ENCODE data around the gene KIF25. TPM values are rescaled to one million over a fixed set of nuclear protein-coding genes. Genes with fewer than 3 reads are reported as not detected.

KIF25 gene
- total and polyA plus RNA-seq, 4 donors = 0.05 TPM; not detected in 3

GRCh38 chr6:168013250-168013915 lies 15.9 kb downstream of the KIF25 start:
- Histone ChIP-seq H3K4me1 (ENCODE audit: control insufficient read depth in 4 of 4, insufficient read depth in 4 of 4, low read length in 3 of 4) (peaks cover 2 to 11% (median 6%) of the 10 kb centered on the region in 4 donors), H3K9ac (ENCODE audit: low read depth in 1 of 2, low read length in 2 of 2) (no peak overlapping the region), H3K4me3 (ENCODE audit: low read depth in 1 of 3, low read length in 3 of 3) (no peak overlapping the region), H3K27ac (ENCODE audit: low read depth in 1 of 2, low read length in 2 of 2) (no peak overlapping the region), H3K27me3 (ENCODE audit: control insufficient read depth in 4 of 4, insufficient read depth in 4 of 4, low read length in 3 of 4) (no peaks in the 10 kb centered on the region), H3K36me3 (ENCODE audit: control insufficient read depth in 4 of 4, insufficient read depth in 3 of 4, low read depth in 1 of 4, low read length in 3 of 4) (no peaks in the 10 kb centered on the region), H3K9me3 (ENCODE audit: control insufficient read depth in 4 of 4, low read length in 3 of 4) (peaks cover 2 to 16% (median 7%) of the 10 kb centered on the region in 4 donors)
- WGBS = 93% methylated on average over 7 of the region's 7 CpGs
- peak; percentile 12 for DNase-seq (ENCODE audit: low spot score)
- TF ChIP-seq FOXA1 (IDR thresholded peaks at IDR 0.05) = no peak
- no peak for TF ChIP-seq MAX (IDR thresholded peaks at IDR 0.05)
- no peak for TF ChIP-seq TAF1 (conservative IDR thresholded peaks at IDR 0.05)
- no peak for TF ChIP-seq ZBTB33 (IDR thresholded peaks at IDR 0.05)
- TF ChIP-seq ATF3 (IDR thresholded peaks at IDR 0.05) = no peak
- no peak for TF ChIP-seq YY1 (IDR thresholded peaks at IDR 0.05)
- TF ChIP-seq GABPA (IDR thresholded peaks at IDR 0.05 in 1 of 2, conservative IDR thresholded peaks at IDR 0.05 in 1 of 2) = no peak
- TF ChIP-seq HNF4A (conservative IDR thresholded peaks at IDR 0.05) = no peak
- no peak for TF ChIP-seq SP1 (IDR thresholded peaks at IDR 0.05)
- no peak for TF ChIP-seq REST (IDR thresholded peaks at IDR 0.05)
- TF ChIP-seq CTCF (IDR thresholded peaks at IDR 0.05; ENCODE audit: low read depth, low read length, missing input control) = no peak
- no peak for TF ChIP-seq RXRA (IDR thresholded peaks at IDR 0.05)
- TF ChIP-seq JUND (IDR thresholded peaks at IDR 0.05) = no peak
- TF ChIP-seq HNF4G (IDR thresholded peaks at IDR 0.05) = no peak
- TF ChIP-seq NR2F2 (IDR thresholded peaks at IDR 0.05) = no peak
- TF ChIP-seq RAD21 (IDR thresholded peaks at IDR 0.05) = no peak
- no peak for TF ChIP-seq EGR1 (IDR thresholded peaks at IDR 0.05; ENCODE audit: low read depth in 2 of 2)
- TF ChIP-seq FOXA2 (IDR thresholded peaks at IDR 0.05) = no peak
